ENCODE results near the gene GJA1. TPM values are rescaled to one million over a fixed set of nuclear protein-coding genes. Genes with fewer than 3 reads are reported as not detected.

The GJA1 gene
- total RNA-seq, 1 experiment from 2014 or later, result 103 TPM

- DNase-seq (ENCODE audit: low read depth), result no peak
These were observed 47.3 kb downstream of the GJA1 start for GRCh38 chr6:121482751-121483150.

GRCh38 chr6:121485359-121485811 lies 49.9 kb downstream of the GJA1 start:
- no peak for DNase-seq (ENCODE audit: low read depth)

GRCh38 chr6:121491576-121491975 lies 56.1 kb downstream of the GJA1 start:
- DNase-seq (ENCODE audit: low read depth), result no peak

GRCh38 chr6:121492536-121492935 lies 57.1 kb downstream of the GJA1 start:
- DNase-seq (ENCODE audit: low read depth), result no peak

GRCh38 chr6:121497970-121498375 lies 62.5 kb downstream of the GJA1 start:
- DNase-seq (ENCODE audit: low read depth), result no peak

- no peak for DNase-seq (ENCODE audit: low read depth)
These were observed 63.2 kb downstream of the GJA1 start for GRCh38 chr6:121498481-121499276.

Other genes starting within 250 kb of the GJA1 start
- gene TBC1D32, start 101.2 kb upstream of the GJA1 start, total RNA-seq (2014; rRNA removed; shearing (Covaris generic)), result 5.4 and 23.4 TPM in 2 replicates